BLaER1 (cell line): ENCODE measurements around the gene MED22.
"Not testable (repeated sequence)": the region's sequence is repeated elsewhere in the genome, so short reads cannot be mapped to it uniquely, and the experiment has no call there.

Experiments
- H3K27ac ChIP-seq: shearing (Covaris generic); formaldehyde crosslinking; 2 replicates; pipeline ENCODE4 v1.8.1; 2022
- H3K27me3 ChIP-seq: shearing (Covaris generic); formaldehyde crosslinking; 2 replicates; pipeline ENCODE4 v1.8.1; 2022
- H3K36me3 ChIP-seq: shearing (Covaris generic); formaldehyde crosslinking; 2 replicates; pipeline ENCODE4 v1.8.1; 2022
- H3K4me1 ChIP-seq: shearing (Covaris generic); formaldehyde crosslinking; 2 replicates; pipeline ENCODE4 v1.8.1; 2022
- H3K4me2 ChIP-seq: shearing (Covaris generic); formaldehyde crosslinking; 2 replicates; pipeline ENCODE4 v1.8.1; 2022
- H3K4me3 ChIP-seq: shearing (Covaris generic); formaldehyde crosslinking; 2 replicates; pipeline ENCODE4 v1.8.1; 2022
- H3K9ac ChIP-seq: shearing (Covaris generic); formaldehyde crosslinking; 2 replicates; pipeline ENCODE4 v1.8.1; 2022
- H3K9me3 ChIP-seq: shearing (Covaris generic); formaldehyde crosslinking; 2 replicates; pipeline ENCODE4 v1.8.1; 2022
- H4K20me1 ChIP-seq: shearing (Covaris generic); formaldehyde crosslinking; 2 replicates; pipeline ENCODE4 v1.8.1; 2022
- Cebpa-rat ChIP-seq: shearing (Covaris generic); IDR thresholded peaks from 2 replicates; pipeline ENCODE4 v1.8.1; 2022

Gene MED22

GRCh38 chr9:133332381-133332730, 15.6 kb downstream of the MED22 start:
- TF ChIP-seq Cebpa-rat, result no peak
- Histone ChIP-seq H3K4me1 (peaks cover 25% of the 10 kb centered on the region), H3K36me3 (peaks cover 68% of the 10 kb centered on the region)

GRCh38 chr9:133331641-133332380, 16.1 kb downstream of the MED22 start:
- Histone ChIP-seq H3K4me1 (peaks cover 22% of the 10 kb centered on the region), H3K36me3 (peaks cover 68% of the 10 kb centered on the region), H3K9ac (no peak overlapping the region), H3K27ac (no peak overlapping the region), H3K9me3 (no peaks in the 10 kb centered on the region), H3K4me3 (no peak overlapping the region), H3K27me3 (no peaks in the 10 kb centered on the region), H3K4me2 (no peak overlapping the region), H4K20me1 (peaks cover 81% of the 10 kb centered on the region)
- TF ChIP-seq Cebpa-rat, result no peak

More at GRCh38 chr9:133332381-133332730, 15.6 kb downstream of the MED22 start:
- H3K9me3 ChIP-seq, result no peaks in the 10 kb centered on the region
- H3K27me3 ChIP-seq, result no peaks in the 10 kb centered on the region
- peaks cover 81% of the 10 kb centered on the region for H4K20me1 ChIP-seq
- no peak overlapping the region for H3K9ac ChIP-seq
- no peak overlapping the region for H3K27ac ChIP-seq
- H3K4me2 ChIP-seq, result no peak overlapping the region
- H3K4me3 ChIP-seq, result no peak overlapping the region

GRCh38 chr9:133331221-133331620, 16.7 kb downstream of the MED22 start:
- Histone ChIP-seq H3K4me3 (no peak overlapping the region), H3K4me1 (peaks cover 16% of the 10 kb centered on the region), H3K4me2 (no peak overlapping the region), H3K36me3 (peaks cover 68% of the 10 kb centered on the region), H3K9me3 (no peaks in the 10 kb centered on the region), H3K27me3 (no peaks in the 10 kb centered on the region), H4K20me1 (peaks cover 81% of the 10 kb centered on the region), H3K9ac (no peak overlapping the region), H3K27ac (no peak overlapping the region)
- no peak for TF ChIP-seq Cebpa-rat

GRCh38 chr9:133329306-133330156, 18.4 kb downstream of the MED22 start:
- not testable (repeated sequence) for H3K9me3 ChIP-seq, H3K4me3 ChIP-seq, H3K4me1 ChIP-seq, H3K4me2 ChIP-seq, H3K27me3 ChIP-seq, H3K9ac ChIP-seq, H3K27ac ChIP-seq
- Histone ChIP-seq H4K20me1 (peaks cover 69% of the 10 kb centered on the region), H3K36me3 (peaks cover 64% of the 10 kb centered on the region)

- Histone ChIP-seq H3K4me3 (no peak overlapping the region), H3K36me3 (peaks cover 49% of the 10 kb centered on the region), H3K9ac (no peak overlapping the region), H3K27me3 (no peaks in the 10 kb centered on the region), H3K4me1 (no peaks in the 10 kb centered on the region), H4K20me1 (peaks cover 53% of the 10 kb centered on the region), H3K4me2 (no peak overlapping the region), H3K27ac (no peak overlapping the region), H3K9me3 (peaks cover 11% of the 10 kb centered on the region; the same call in 1 of the 2 replicates)
- TF ChIP-seq Cebpa-rat, result no peak
These were observed 20.0 kb downstream of the MED22 start for GRCh38 chr9:133327834-133328484.

GRCh38 chr9:133327021-133327420, 20.9 kb downstream of the MED22 start:
- not testable (repeated sequence) for H3K4me3 ChIP-seq, H3K27ac ChIP-seq, H3K4me1 ChIP-seq, H3K4me2 ChIP-seq, H3K27me3 ChIP-seq, H3K9ac ChIP-seq
- peaks cover 44% of the 10 kb centered on the region for H4K20me1 ChIP-seq
- H3K36me3 ChIP-seq, result peaks cover 39% of the 10 kb centered on the region
- H3K9me3 ChIP-seq, result peaks cover 11% of the 10 kb centered on the region; the same call in 1 of the 2 replicates

- Histone ChIP-seq H3K4me2 (no peak overlapping the region), H3K27me3 (no peaks in the 10 kb centered on the region), H3K9ac (no peak overlapping the region), H3K36me3 (peaks cover 12% of the 10 kb centered on the region; the same call in 1 of the 2 replicates), H3K4me1 (no peaks in the 10 kb centered on the region), H3K9me3 (peaks cover 11% of the 10 kb centered on the region; the same call in 1 of the 2 replicates), H3K4me3 (no peak overlapping the region), H4K20me1 (peaks cover 15% of the 10 kb centered on the region), H3K27ac (no peak overlapping the region)
- TF ChIP-seq Cebpa-rat, result no peak
These were observed 23.8 kb downstream of the MED22 start for GRCh38 chr9:133323991-133324703.

GRCh38 chr9:133323211-133323610, 24.7 kb downstream of the MED22 start:
- Histone ChIP-seq H3K9ac (no peak overlapping the region), H3K36me3 (peaks cover 2% of the 10 kb centered on the region; the same call in 1 of the 2 replicates), H3K4me3 (no peak overlapping the region), H3K27ac (no peak overlapping the region), H3K27me3 (no peaks in the 10 kb centered on the region), H3K4me1 (no peaks in the 10 kb centered on the region), H4K20me1 (peaks cover 6% of the 10 kb centered on the region), H3K9me3 (peaks cover 11% of the 10 kb centered on the region; the same call in 1 of the 2 replicates), H3K4me2 (no peak overlapping the region)
- no peak for TF ChIP-seq Cebpa-rat

GRCh38 chr9:133322701-133323100, 25.2 kb downstream of the MED22 start:
- Histone ChIP-seq H3K27ac (no peak overlapping the region), H3K9ac (no peak overlapping the region), H3K4me3 (no peak overlapping the region), H3K9me3 (peaks cover 11% of the 10 kb centered on the region; the same call in 1 of the 2 replicates), H4K20me1 (peaks cover under 1% of the 10 kb centered on the region; the same call in 1 of the 2 replicates), H3K4me2 (no peak overlapping the region), H3K4me1 (no peaks in the 10 kb centered on the region), H3K27me3 (no peaks in the 10 kb centered on the region), H3K36me3 (no peaks in the 10 kb centered on the region)
- no peak for TF ChIP-seq Cebpa-rat
